GM19099 (cell line): ENCODE measurements around the gene TEKTIP1.
A peak's percentile ranks its signal among the peaks of the same experiment; 100 is the strongest.

Source experiments
- POLR2A ChIP-seq: IDR thresholded peaks from 3 replicates; pipeline ENCODE4 v1.6.1; 2011; ENCODE audit warnings: low read depth; ENCODE audit not compliant: insufficient read length; ENCODE audit errors: extremely low read depth

Gene TEKTIP1

GRCh38 chr19:3538965-3539755 lies at the start of gene TEKTIP1:
TEKTIP1 (plus strand) TSS chr19:3539174; CDS start chr19:3539178, 4 bp downstream.
- TF ChIP-seq POLR2A: no peak

- TF ChIP-seq POLR2A: no peak
These were observed 47.4 kb upstream of the TEKTIP1 start for GRCh38 chr19:3491396-3492119.

- TF ChIP-seq POLR2A: no peak
These were observed 46.7 kb upstream of the TEKTIP1 start for GRCh38 chr19:3492131-3492839.

GRCh38 chr19:3492919-3493318 lies 46.1 kb upstream of the TEKTIP1 start:
- TF ChIP-seq POLR2A: no peak

- TF ChIP-seq POLR2A: no peak
These were observed 45.3 kb upstream of the TEKTIP1 start for GRCh38 chr19:3493651-3494050.

- TF ChIP-seq POLR2A: no peak
These were observed 44.9 kb upstream of the TEKTIP1 start for GRCh38 chr19:3494051-3494450.

GRCh38 chr19:3494559-3494958 lies 44.4 kb upstream of the TEKTIP1 start:
- TF ChIP-seq POLR2A: no peak

GRCh38 chr19:3496392-3497273 lies 42.3 kb upstream of the TEKTIP1 start:
- TF ChIP-seq POLR2A: no peak

- no peak for TF ChIP-seq POLR2A
These were observed 41.0 kb upstream of the TEKTIP1 start for GRCh38 chr19:3497757-3498520.

GRCh38 chr19:3499738-3500428 lies 39.1 kb upstream of the TEKTIP1 start:
- TF ChIP-seq POLR2A: no peak

- peak; percentile 85 for TF ChIP-seq POLR2A
These were observed 38.4 kb upstream of the TEKTIP1 start, which contains the start of gene DOHH for GRCh38 chr19:3500429-3501101. DOHH (minus strand) TSS chr19:3500674; CDS start chr19:3496814, 3,860 bp downstream.

GRCh38 chr19:3501780-3502179 lies 37.2 kb upstream of the TEKTIP1 start:
- no peak for TF ChIP-seq POLR2A
